GM23248 (cell line): ENCODE data around the gene LAMB1.
"Not testable (repeated sequence)": the region's sequence is repeated elsewhere in the genome, so short reads cannot be mapped to it uniquely, and the experiment has no call there.

Experiments
- EZH2 ChIP-seq: fragments of 200-600 bp; sonication (generic); IDR thresholded peaks from 2 replicates; pipeline ENCODE4 v1.6.1; 2018; ENCODE audit warnings: antibody characterized with exemption, mild to moderate bottlenecking; ENCODE audit not compliant: insufficient read depth, poor library complexity, severe bottlenecking
- EZH2phosphoT487 ChIP-seq: fragments of 200-600 bp; sonication (generic); IDR thresholded peaks from 2 replicates; pipeline ENCODE4 v1.6.1; 2018; ENCODE audit warnings: antibody characterized with exemption, moderate library complexity, mild to moderate bottlenecking, low read depth; ENCODE audit not compliant: insufficient read depth

GRCh38 chr7:107921826-107922225 is 81.1 kb downstream of the LAMB1 start:
- not testable (repeated sequence) for TF ChIP-seq EZH2phosphoT487, EZH2
